HL-60 (cell line): ENCODE results near the gene GADD45B.
"Not testable (repeated sequence)": the region's sequence is repeated elsewhere in the genome, so short reads cannot be mapped to it uniquely, and the experiment has no call there.

Experiments used
- REST ChIP-seq: IDR thresholded peaks from 2 replicates; pipeline ENCODE4 v1.6.1; 2012; ENCODE audit warnings: low read depth; ENCODE audit not compliant: insufficient replicate concordance
- SPI1 ChIP-seq: IDR thresholded peaks from 2 replicates; pipeline ENCODE4 v1.6.1; 2012; ENCODE audit warnings: low read depth, mild to moderate bottlenecking, borderline replicate concordance
- TF ChIP-seq, protein P1 (sequence below): IDR thresholded peaks from one replicate; pipeline ENCODE4 v1.5.1; 2011; ENCODE audit warnings: low read length, control low read depth, inconsistent platforms; ENCODE audit not compliant: insufficient read depth

DNA sequence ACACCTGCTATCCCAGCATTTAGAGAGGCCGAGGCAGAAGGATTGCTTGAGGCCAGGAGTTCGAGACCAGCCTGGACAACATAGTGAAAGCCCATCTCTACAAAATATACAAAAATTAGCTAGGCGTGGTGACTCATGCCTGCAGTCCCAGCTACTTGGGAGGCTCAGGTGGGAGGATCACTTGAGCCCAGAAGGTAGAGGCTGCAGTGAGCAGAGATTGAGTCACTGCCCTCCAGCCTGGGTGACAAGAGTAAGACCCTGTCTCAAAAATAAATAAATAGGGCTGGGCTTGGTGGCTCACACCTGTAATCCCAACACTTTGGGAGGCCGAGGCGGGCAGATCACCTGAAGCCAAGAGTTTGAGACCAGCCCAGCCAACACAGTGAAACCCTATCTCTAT is 12.2 kb upstream of the GADD45B start:
- not testable (repeated sequence) for TF ChIP-seq REST, SPI1
- TF ChIP-seq, protein P1, sequence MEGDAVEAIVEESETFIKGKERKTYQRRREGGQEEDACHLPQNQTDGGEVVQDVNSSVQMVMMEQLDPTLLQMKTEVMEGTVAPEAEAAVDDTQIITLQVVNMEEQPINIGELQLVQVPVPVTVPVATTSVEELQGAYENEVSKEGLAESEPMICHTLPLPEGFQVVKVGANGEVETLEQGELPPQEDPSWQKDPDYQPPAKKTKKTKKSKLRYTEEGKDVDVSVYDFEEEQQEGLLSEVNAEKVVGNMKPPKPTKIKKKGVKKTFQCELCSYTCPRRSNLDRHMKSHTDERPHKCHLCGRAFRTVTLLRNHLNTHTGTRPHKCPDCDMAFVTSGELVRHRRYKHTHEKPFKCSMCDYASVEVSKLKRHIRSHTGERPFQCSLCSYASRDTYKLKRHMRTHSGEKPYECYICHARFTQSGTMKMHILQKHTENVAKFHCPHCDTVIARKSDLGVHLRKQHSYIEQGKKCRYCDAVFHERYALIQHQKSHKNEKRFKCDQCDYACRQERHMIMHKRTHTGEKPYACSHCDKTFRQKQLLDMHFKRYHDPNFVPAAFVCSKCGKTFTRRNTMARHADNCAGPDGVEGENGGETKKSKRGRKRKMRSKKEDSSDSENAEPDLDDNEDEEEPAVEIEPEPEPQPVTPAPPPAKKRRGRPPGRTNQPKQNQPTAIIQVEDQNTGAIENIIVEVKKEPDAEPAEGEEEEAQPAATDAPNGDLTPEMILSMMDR, result not testable (repeated sequence)
